Measurements from ENCODE around the gene SPATA3.
"Not testable (repeated sequence)": the region's sequence is repeated elsewhere in the genome, so short reads cannot be mapped to it uniquely, and the experiment has no call there.

SPATA3 gene

GRCh38 chr2:230957756-230958391 lies 38.0 kb upstream of the SPATA3 start:
- TF ChIP-seq CTCF (IDR thresholded peaks at IDR 0.05; ENCODE audit: low read depth, low read length, missing control alignments): no peak
- no peak for DNase-seq (ENCODE audit: low read depth)
- peak overlapping the region; percentile 70 for H3K4me3 ChIP-seq (ENCODE audit: low read depth, low read length)

- DNase-seq (ENCODE audit: low read depth): no peak
- H3K4me3 ChIP-seq (ENCODE audit: low read depth, low read length): no peak overlapping the region
- TF ChIP-seq CTCF (IDR thresholded peaks at IDR 0.05; ENCODE audit: low read depth, low read length, missing control alignments): no peak
Observed at GRCh38 chr2:230958820-230959756, 36.8 kb upstream of the SPATA3 start.

- no peak for DNase-seq (ENCODE audit: low read depth)
- no peak overlapping the region for H3K4me3 ChIP-seq (ENCODE audit: low read depth, low read length)
- TF ChIP-seq CTCF (IDR thresholded peaks at IDR 0.05; ENCODE audit: low read depth, low read length, missing control alignments): no peak
Observed at GRCh38 chr2:230960026-230960425, 35.9 kb upstream of the SPATA3 start.

GRCh38 chr2:230961091-230961491 lies 34.8 kb upstream of the SPATA3 start:
- H3K4me3 ChIP-seq (ENCODE audit: low read depth, low read length): no peak overlapping the region
- no peak for DNase-seq (ENCODE audit: low read depth)
- TF ChIP-seq CTCF (IDR thresholded peaks at IDR 0.05; ENCODE audit: low read depth, low read length, missing control alignments): no peak

- no peak for TF ChIP-seq CTCF (IDR thresholded peaks at IDR 0.05; ENCODE audit: low read depth, low read length, missing control alignments)
- DNase-seq (ENCODE audit: low read depth): no peak
- no peak overlapping the region for H3K4me3 ChIP-seq (ENCODE audit: low read depth, low read length)
Observed at GRCh38 chr2:230964136-230964730, 31.7 kb upstream of the SPATA3 start.

- DNase-seq (ENCODE audit: low read depth): no peak
- TF ChIP-seq CTCF (IDR thresholded peaks at IDR 0.05; ENCODE audit: low read depth, low read length, missing control alignments): no peak
- no peak overlapping the region for H3K4me3 ChIP-seq (ENCODE audit: low read depth, low read length)
Observed at GRCh38 chr2:230967113-230967512, 28.8 kb upstream of the SPATA3 start.

GRCh38 chr2:230968314-230968713 lies 27.6 kb upstream of the SPATA3 start:
- not testable (repeated sequence) for H3K4me3 ChIP-seq (ENCODE audit: low read depth, low read length); DNase-seq (ENCODE audit: low read depth)
